Hematopoietic multipotent progenitor cell treated with erythropoietin and hydrocortisone succinate and interleukin-3 and kit ligand, for 8 days (in vitro differentiated cells): ENCODE results near the gene SMIM33.
A peak's percentile ranks its signal among the peaks of the same experiment; 100 is the strongest.
"Not testable (repeated sequence)": the region's sequence is repeated elsewhere in the genome, so short reads cannot be mapped to it uniquely, and the experiment has no call there.

ENCODE experiments used
- DNase-seq: peaks from one replicate; pipeline ENCODE4 v3.0.0-alpha.2; 2015

SMIM33 gene

DNA sequence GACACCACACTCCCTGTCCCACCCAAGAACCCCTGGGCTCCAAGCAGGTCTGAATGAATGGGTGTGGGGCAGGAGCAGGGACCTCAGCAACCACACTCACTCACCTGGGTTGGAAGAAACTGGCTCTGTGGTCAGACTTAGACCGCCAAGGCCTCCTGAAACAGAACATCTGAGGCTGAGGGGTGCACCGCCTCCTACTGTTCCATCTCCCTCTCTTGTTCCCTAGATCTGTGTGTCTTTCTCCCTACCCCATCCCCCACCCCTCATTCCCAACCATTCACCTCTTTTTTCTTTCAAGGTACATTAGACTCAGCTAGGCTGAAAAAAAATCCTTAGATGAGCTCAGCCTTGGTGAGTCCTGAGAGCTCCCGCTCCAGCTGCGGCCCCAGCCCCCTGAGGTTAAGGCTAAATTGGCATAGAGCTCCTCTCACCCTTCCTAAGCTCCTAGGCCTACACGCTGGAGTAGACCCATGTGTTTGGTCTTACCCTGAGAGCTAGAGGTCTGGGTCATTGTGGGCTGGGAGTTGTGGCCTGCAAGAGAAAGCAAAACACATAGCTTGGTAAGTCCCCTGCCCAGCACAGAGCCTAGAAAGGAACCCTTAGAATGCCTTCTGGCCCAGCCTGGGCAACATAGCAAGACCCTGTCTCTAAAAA is 13.0 kb upstream of the SMIM33 start:
- no peak for DNase-seq

DNA sequence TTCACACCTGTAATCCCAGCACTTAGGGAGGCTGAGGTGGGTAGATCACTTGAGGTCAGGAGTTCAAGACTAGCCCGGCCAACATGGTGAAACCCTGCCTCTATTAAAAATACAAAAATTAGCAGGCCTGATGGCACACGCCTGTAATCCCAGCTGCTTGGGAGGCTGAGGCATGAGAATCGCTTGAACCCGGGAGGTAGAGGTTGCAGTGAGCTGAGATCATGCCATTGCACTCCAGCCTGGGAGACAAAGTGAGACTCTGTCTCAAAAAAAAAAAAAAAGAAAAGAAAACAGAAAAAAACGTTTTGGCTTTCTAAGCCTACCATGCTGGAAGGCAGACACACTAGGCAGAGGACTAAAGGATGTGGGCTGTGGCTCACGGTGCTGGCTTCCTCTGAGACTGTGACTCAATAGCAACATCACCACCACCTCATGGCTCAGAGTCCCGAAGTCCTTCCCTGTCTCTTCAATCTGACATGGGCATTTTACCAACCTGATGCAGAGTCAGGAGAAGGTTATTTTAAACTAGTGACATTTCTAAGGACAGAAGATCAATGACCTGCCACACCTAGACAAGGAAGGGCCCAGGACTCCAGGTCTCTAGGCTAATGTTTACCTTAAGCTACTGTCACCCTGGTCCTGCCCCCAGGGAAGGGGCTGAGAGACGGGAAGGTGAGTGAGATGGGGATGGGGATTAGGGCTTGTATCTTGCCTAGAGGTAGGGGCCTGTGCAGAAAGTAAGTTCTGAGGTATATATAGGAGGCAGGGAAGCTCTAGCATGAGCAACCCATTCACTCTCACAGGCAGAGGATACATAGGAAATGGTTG is 12.0 kb upstream of the SMIM33 start:
- DNase-seq = no peak

DNA sequence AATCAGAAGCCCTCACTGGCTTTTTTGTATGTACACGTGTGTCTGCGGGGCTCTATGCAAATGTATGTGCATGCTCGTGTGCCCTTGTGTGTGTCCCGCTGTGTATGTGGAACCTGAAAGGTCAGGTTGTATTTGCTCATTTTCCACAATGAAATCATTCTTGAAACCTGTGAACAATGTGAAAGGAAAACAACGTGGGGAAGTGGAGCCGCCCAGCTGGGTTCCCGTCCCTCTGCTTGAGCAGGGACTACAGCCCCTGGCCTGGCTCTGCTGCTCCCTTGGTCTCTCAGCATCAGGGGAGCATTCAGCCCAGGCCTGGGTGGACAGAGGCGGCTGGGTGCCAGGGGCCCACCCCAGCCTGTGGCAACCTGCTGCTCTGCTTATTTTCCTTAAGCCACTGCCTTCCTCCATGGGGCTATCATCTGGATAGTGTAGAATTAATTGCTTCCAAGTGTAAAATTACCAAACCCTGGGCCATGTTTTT is 11.3 kb upstream of the SMIM33 start:
- DNase-seq = no peak

DNA sequence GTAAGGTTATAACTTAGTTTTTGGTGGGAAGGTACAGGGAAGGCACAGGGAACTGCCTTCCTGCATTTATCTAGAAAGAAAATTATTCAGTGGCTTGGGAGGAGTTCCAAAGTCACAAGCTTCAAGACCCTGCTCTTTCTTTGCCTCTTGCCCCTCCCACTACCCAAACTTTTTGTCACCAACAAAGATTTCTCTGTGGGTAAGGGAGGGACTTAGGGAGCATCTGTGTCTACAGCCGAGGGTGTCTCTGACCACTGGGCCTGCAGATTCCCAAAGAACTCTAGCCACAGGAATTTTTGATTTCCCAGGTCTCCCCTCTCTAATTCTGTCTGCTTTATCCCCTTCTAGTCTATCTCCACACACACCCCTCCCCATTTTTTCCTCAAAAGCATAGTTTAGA is 10.3 kb upstream of the SMIM33 start:
- DNase-seq = no peak

DNA sequence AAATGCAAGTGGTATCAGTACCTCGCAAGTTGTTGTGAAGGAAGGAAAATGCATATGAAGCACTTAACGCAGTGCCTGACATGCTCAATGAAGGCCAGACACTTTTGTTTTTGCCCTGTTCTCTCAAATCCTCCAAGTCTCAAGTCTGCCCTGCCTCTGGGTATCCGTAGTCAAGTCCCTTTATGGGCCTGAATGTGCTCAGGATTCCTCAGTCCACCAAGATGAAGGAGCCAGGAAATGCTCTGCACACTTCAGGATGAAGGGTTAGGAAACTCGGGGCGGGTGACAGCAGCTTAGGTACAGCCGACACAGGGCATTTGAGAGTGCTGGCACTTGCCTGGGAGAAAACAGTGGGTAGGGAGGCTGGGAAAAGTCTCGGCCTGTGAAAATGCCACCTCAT is 9.6 kb upstream of the SMIM33 start:
- DNase-seq = no peak

DNA sequence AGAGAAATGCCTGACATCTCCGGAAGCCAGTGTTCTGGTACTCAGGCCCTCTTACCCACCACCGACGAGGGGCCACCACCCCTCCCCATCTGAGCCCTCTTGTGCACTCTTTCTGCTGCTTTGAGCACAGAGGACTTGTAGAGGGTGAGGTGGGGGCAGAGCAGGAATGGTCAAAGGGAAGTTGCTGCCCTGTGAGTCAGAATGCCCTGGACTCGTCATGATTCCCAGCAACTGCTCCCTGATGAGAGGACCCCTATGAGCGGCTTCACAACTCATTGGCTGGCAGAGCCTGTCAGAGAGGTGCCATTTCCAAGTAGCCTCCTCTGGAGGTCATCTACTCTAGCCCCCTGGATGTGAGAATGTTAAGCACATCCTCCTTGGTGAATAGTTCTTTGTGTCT is 9.1 kb upstream of the SMIM33 start:
- DNase-seq = no peak

DNA sequence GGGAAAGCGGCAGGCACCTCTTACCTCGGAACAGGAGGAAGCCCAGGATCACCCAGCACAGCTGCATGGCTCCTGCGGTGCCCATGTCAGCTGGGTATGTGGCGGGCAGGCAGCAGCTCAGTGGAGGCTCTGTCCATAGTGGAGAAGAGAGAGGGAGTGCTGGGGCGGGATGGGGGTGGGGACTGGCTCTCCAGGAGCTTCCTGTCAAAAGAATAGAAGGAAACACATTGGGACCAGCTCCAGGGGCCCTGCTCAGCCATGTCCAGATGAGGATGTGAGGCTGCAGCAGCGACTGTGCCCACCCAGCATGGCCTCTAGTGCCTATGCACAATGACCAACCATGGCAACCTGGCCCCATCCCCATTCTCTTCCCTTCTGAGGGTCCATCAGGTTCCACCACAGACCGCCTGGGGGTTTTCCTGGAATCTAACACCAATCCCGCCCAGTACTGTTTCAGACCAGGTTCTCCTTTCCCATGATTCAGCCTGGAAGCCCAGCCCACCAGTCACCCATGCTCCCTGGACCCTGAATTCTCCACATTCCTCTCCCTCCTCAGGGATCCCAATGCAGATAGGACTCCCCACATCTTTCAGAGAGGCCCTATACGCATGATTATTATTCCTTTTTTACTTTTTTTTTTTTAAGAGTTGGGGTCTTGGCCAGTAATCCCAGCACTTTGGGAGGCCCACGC is 8.1 kb upstream of the SMIM33 start, which contains the start of gene ECSCR:
ECSCR (minus strand) TSS at position 158 of the 691 bp plus-strand sequence; CDS start at position 85, 73 bp downstream.
- DNase-seq = no peak

DNA sequence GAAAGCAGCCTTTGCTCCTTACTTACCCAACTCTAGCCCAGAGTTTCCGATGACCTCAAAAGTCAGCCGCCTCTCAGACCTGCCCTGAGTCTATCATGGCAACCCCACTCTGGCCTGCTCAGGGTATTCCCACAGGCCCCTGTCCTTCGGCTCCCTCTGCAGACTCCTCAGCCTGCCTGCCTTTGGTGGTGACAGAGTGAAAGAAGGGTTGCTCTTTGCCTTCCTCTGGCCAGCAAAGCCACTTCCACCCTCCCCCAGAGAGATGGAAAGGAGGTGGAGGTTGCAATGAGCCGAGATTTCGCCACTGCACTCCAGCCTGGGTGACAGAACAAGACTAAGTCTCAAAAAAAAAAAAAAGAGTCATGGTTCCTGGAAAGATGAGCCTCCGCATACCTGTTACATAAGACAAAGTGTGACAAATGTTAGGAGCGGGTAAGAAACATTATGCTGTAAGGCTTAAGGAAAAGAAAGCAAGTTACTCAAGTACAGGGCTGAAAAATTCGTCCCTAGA is 2.3 kb upstream of the SMIM33 start:
- no peak for DNase-seq

DNA sequence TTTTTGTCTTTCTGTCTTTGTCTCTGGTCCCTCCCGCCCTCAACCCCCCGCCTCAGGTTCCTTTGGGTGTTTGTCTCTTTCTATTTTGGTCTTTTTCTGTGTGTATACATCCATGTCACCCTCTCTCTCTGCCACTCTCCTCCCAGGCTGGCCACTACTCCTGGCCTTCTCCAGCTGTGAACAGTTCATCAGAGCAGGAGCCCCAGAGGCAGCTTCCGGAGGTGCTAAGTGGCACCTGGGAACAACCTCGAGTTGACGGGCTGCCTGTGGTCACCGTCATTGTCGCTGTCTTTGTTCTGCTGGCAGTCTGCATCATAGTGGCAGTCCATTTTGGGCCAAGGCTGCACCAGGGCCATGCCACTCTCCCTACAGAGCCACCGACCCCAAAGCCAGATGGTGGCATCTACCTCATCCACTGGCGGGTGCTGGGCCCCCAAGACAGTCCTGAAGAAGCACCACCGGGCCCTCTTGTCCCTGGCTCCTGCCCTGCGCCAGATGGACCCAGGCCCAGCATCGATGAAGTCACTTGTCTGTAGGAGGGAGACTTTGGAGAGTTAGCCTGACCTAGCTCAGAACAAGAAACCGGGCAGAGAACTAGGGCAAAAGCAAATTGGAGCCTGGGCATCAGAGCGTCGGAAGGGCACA is 1.7 kb downstream of the SMIM33 start:
- DNase-seq = no peak

DNA sequence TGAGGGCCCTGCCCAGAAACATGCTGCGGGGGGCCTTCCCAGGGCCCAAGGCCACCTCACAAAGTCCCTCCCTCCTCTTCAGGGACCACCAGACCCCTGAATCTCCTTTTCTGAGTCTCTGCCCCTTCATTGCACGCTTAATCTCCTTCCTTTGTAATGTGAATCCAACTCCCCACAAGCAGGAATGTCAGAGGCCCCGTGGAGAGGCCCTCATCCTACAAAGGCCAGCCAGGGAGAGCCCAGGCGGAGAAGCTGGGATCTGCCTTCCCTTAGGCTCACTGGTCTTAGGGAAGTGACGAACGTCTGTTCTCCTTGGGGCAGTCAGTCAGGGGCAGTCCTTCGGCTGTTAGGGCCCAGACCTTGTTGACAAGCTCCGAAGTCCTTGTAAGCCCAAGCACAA is 2.3 kb downstream of the SMIM33 start:
- DNase-seq = no peak

DNA sequence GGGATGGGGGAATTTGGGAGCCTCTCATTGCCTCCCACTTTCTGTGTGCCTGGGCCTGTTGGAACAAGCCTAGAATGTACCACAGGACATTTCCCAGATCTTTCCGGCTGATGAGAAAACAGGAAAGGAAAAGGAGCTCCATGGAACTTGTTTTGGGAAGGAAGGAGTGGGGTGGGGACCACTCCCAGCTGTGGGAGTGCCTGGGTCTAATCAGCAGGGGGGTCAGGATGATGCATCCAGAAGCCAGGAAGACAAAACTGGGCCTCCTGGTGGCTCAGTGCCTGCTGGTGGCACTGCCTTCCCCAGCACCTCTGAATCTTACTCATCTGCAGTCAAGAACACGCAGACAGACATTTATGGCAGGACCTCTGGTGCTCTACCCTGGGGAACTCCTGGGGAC is 2.8 kb downstream of the SMIM33 start:
- DNase-seq = peak; percentile 31

DNA sequence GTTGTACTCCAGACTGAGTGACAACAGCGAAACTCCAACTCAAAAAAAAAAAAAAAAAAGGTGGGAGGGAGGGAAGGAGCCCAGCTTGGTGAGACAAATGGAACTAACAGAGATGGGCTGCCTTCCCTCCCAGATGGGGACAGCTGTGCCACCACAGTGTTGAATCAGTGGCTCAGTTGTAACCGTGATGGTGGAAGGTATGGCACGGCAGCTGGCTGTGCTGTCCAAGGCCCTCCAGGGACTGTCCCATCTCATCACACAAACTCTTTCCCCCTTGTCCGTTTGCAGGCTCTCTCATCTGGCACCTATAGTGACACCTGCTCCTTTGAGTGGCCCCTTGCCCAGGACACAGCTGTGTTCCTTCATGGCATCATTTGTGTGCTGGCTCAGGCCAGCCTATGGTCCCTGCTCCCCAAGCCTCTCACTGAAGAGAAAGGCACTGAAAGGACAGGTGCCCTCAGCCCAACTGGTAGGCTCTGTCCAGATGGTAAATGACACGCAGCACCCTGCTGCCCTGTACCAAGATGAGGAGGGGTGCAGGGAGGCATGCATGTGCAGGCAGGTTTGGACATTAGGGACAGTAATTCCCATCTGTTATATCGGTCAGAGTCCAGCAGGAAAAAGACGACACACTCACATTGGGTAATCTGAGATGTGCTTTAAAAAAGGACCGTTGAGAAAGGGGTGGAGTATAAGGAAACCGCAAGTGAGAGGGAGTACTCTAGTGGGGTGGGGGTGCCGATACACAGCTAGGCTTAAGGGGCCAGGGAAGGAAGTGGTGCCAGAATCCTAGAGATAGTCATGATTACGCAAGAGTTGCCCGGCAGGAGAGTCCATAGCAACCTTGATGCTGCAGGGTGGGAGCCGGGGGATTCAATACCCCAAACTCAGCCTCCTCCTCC is 4.3 kb downstream of the SMIM33 start:
- DNase-seq = peak; percentile 91

DNA sequence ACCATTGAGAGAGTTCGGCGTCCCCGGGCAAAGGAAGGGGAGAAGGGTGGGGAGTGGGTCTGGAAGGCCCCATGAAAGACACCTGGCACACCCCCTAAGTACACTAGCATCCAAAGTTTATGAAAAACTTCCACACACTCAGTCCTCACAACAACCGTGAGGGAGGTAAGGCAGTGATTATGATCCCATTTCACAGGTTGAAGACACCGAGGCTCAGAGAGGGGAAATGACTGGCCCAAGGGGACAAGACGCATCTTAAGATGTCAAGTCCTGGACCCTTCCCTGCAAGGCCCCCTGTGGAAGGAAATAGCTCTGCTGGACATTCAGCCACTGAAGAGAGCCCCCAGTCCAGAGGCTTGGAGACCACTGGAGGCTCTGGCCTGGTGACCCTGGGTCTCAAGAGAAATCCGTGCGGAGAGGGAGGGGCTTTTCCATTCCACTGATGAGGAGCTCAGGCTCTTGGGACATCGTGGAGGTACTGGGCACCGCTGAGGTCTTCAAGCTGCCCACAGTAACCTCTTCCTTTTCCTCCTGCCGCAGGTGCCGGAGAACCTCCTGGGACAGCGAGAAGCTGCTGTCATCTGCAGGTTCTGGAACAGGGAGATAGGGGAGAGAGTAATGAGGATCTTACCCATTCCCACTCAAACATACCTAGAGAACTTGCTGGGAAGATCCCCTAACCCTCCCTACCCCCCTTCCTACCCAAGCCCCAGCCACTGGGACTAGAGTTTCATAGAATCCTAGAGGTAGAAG is 5.2 kb downstream of the SMIM33 start:
- no peak for DNase-seq

DNA sequence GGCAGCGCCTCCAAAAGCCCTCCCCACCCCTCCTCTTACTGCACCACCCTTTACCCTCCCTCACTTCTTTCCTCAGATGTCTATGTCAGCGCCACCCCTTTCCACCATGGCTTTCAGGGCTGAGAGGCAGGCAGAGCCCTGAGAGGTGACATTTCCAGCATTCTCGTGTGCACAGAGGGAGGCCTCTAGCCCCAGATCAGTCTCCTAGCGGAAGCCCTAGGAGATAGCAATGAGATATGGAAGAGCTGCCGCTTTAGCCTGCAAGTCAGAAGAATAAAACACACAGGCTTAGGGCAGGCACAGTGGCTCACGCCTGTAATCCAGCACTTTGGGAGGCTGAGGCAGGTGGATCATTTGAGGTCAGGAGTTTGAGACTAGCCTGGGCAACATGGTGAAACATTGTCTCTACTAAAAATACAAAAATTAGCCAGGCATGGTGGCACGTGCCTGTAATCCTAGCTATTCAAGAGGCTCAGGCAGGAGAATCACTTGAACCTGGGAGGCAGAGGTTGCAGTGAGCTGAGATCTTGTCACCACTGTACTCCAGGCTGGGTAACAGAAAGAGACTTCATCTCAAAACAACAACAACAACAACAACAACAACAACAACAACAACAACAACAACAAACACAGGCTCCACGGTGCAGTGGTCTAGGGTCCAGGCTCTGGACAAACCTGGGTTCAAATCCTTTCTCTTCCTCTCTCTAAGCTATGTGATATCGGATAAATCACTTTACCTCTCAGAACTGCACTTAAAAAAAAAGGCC is 8.0 kb downstream of the SMIM33 start:
- peak; percentile 47 for DNase-seq

DNA sequence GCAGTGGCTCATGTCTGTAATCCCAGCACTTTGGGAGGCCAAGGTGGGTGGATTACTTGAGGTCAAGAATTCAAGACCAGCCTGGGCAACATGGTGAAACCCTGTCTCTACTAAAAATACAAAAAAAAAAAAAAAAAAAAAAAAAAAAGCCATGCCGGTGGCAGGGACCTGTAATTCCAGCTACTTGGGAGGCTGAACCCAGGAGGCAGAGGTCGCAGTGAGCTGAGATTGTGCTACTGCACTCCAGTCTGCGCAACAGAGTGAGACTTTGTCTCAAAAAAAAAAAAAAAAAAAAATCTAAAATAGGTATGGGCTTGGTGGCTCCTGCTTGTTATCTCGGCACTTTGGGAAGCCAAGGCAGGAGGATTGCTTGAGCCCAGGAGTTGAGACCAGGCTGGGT is 8.9 kb downstream of the SMIM33 start:
- DNase-seq = not testable (repeated sequence)

DNA sequence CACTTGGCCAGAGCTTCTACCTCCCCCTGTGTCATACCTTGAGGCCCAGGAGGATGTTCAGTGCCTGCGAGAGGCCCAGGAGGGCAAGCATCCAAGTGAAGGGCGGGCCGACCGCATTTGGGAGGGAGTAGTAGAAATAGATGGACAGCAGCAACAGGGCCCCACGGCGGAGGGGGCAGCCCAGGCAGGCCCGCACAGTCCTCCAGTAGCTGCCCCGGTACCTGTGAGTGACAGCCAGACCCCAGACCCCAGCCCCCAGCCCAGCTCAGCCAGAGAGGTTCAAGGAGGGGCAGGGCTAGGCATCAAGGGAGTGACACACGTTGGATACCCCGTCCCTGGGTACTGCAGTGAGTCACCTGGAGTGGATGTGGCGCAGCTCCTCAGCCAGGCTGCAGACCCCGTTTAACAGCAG is 10.3 kb downstream of the SMIM33 start:
- peak; percentile 78 for DNase-seq

DNA sequence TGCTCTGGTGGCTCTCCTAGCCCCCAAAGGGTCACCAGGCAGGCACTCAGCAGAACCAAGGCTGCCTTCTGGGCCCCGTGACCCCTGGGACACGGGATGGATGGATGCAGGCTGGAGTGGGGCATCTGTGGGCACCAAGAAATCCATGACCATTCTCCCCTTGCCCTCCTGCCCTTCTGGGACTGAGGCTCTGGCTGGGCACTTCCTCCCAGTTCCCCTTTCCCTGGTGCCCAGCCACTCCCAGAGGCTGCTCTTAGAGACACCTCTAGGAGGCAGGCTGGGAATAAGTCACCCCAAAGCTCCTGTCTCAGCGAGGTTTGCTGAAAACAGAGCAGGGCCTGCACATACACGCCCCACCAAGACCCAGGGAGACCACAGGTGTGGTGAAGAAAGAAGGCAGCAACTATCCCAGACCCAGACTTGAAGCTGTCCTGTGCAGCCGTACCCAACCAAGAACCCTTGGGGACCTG is 10.8 kb downstream of the SMIM33 start:
- peak; percentile 64 for DNase-seq

DNA sequence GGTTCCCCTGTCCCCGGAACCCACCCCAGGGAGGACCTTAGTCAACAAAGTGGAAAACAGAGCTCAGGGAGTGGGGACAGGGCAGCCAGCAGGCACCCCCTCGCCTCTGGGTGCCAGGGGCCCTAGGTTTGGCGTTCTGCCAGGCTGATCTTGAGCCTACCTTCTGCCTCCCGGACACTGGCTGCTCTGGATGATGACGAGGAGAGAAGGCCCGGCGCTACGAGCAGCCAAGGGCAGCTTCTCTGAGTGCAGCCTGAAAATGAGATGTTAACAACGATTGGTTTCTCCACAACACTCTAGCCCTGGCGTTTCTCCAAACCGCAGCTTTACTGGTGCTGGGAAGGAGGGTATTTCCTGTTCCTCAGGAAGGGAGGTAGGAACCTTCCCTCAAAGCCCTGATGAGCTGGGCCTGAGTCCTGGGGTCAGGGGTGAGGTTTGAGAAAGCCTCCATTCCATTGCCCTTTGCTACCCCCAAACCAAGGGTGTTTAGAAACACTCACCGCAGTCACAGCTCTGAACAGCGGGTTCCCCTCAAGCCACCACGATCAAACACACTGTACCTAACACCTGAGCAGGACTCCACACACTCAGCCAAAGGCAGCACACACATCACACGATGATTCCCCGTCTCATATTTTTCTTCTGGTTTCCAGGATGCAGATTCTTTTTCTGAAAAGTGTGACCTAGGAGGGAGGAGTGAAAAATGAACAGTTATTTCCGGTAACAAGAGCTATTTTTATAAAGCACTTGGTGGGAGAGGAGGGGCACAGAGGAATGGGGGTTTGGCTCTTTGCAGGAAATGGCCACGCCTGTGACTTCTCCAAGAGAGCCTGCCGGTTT is 11.5 kb downstream of the SMIM33 start, which contains the start of gene STING1:
STING1 (minus strand) TSS at position 709 of the 840 bp plus-strand sequence. CDS start 1,054 bp downstream, outside the sequence.
- DNase-seq = peak; percentile 98

DNA sequence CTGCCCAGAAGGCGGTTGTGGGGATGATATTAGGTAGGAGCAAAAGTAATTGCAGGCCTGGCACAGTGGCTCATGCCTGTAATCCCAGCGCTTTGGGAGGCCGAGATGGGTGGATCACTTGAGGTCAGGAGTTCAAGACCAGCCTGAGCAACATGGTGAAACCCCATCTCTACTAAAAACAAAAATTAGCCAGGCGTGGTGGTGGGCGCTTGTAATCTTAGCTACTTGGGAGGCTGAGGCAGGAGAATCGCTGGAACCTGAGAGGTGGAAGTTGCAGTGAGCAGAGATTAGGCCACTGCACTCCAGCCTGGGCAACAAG is 12.0 kb downstream of the SMIM33 start:
- DNase-seq = not testable (repeated sequence)
